GM23248 (cell line): ENCODE measurements around the gene ZNF205.

Experiments used
- EZH2 ChIP-seq: fragments of 200-600 bp; sonication (generic); IDR thresholded peaks from 2 replicates; pipeline ENCODE4 v1.6.1; 2018; ENCODE audit warnings: antibody characterized with exemption, mild to moderate bottlenecking; ENCODE audit not compliant: insufficient read depth, poor library complexity, severe bottlenecking
- EZH2phosphoT487 ChIP-seq: fragments of 200-600 bp; sonication (generic); IDR thresholded peaks from 2 replicates; pipeline ENCODE4 v1.6.1; 2018; ENCODE audit warnings: antibody characterized with exemption, moderate library complexity, mild to moderate bottlenecking, low read depth; ENCODE audit not compliant: insufficient read depth

- TF ChIP-seq EZH2, result no peak
- TF ChIP-seq EZH2phosphoT487, result no peak
Measured at GRCh38 chr16:3112881-3113574, 642 bp downstream of the ZNF205 start.
